ENCODE data around the gene BTBD8. TPM values are rescaled to one million over a fixed set of nuclear protein-coding genes. Genes with fewer than 3 reads are reported as not detected.

BTBD8 gene
- total RNA-seq, 2 experiments from 2014 or later: 0.28 to 3.3 TPM

GRCh38 chr1:92031281-92032110, 48.6 kb upstream of the BTBD8 start:
- no TSS peak for BruUV-seq (replicated peaks)
- H3K9me3 ChIP-seq (ENCODE audit: low read length): no peaks in the 10 kb centered on the region
- no peaks in the 10 kb centered on the region for H4K20me1 ChIP-seq (ENCODE audit: insufficient read depth, low read length)
- H2AFZ ChIP-seq (ENCODE audit: low read length): no peak overlapping the region
- H3K9me2 ChIP-seq (ENCODE audit: insufficient read depth, low read length): no peaks in the 10 kb centered on the region
- H3K27ac ChIP-seq (ENCODE audit: low read depth, low read length, poor library complexity, severe bottlenecking): no peak overlapping the region
- intact Hi-C loops (cut with micrococcal nuclease; ENCODE audit: unreplicated experiment): no loop called here
- ChIA-PET CTCF (ENCODE audit: unreplicated experiment) (no interaction called here), POLR2A (no interaction called here)
- H3K36me3 ChIP-seq (ENCODE audit: insufficient read depth, low read length): no peaks in the 10 kb centered on the region
- no peak for DNase-seq (ENCODE audit: low spot score)
- H3K4me1 ChIP-seq (ENCODE audit: insufficient read depth, low read length, poor library complexity, severe bottlenecking): no peaks in the 10 kb centered on the region
- H3K79me2 ChIP-seq (ENCODE audit: insufficient read depth, low read depth, low read length): no peaks in the 10 kb centered on the region
- H3K4me2 ChIP-seq (ENCODE audit: low read length): no peak overlapping the region
- TF ChIP-seq CTCF (conservative IDR thresholded peaks at IDR 0.05; ENCODE audit: low read length) (no peak), EZH2phosphoT487 (IDR thresholded peaks at IDR 0.05; ENCODE audit: borderline replicate concordance, low read depth, low read length) (no peak)
- no peak overlapping the region for H3K4me3 ChIP-seq (ENCODE audit: low read depth, low read length, poor library complexity, severe bottlenecking)

- Histone ChIP-seq H3K36me3 (ENCODE audit: insufficient read depth, low read length) (no peaks in the 10 kb centered on the region), H3K79me2 (ENCODE audit: insufficient read depth, low read depth, low read length) (no peaks in the 10 kb centered on the region), H3K4me2 (ENCODE audit: low read length) (no peak overlapping the region), H3K27ac (ENCODE audit: low read depth, low read length, poor library complexity, severe bottlenecking) (no peak overlapping the region), H3K9me3 (ENCODE audit: low read length) (no peaks in the 10 kb centered on the region), H3K4me3 (ENCODE audit: low read depth, low read length, poor library complexity, severe bottlenecking) (no peak overlapping the region), H3K4me1 (ENCODE audit: insufficient read depth, low read length, poor library complexity, severe bottlenecking) (no peaks in the 10 kb centered on the region), H3K9me2 (ENCODE audit: insufficient read depth, low read length) (no peaks in the 10 kb centered on the region), H4K20me1 (ENCODE audit: insufficient read depth, low read length) (no peaks in the 10 kb centered on the region), H2AFZ (ENCODE audit: low read length) (no peak overlapping the region)
- intact Hi-C loops (cut with micrococcal nuclease; ENCODE audit: unreplicated experiment): no loop called here
- no TSS peak for BruUV-seq (replicated peaks)
- ChIA-PET POLR2A (interaction anchor here (0.5 to 0.6 kb wide), 3 partner anchors 70 to 800 kb away, joined by 3 to 4 read pairs (median 3); no protein-coding TSS in a partner anchor), CTCF (ENCODE audit: unreplicated experiment) (no interaction called here)
- no peak for DNase-seq (ENCODE audit: low spot score)
- TF ChIP-seq CTCF (conservative IDR thresholded peaks at IDR 0.05; ENCODE audit: low read length) (no peak), EZH2phosphoT487 (IDR thresholded peaks at IDR 0.05; ENCODE audit: borderline replicate concordance, low read depth, low read length) (no peak)
Measured at GRCh38 chr1:92037400-92037799, 42.7 kb upstream of the BTBD8 start.

GRCh38 chr1:92038695-92039346, 41.3 kb upstream of the BTBD8 start:
- H3K4me2 ChIP-seq (ENCODE audit: low read length): no peak overlapping the region
- intact Hi-C loops (cut with micrococcal nuclease; ENCODE audit: unreplicated experiment): no loop called here

More at GRCh38 chr1:92038695-92039346, 41.3 kb upstream of the BTBD8 start:
- no peaks in the 10 kb centered on the region for H3K9me3 ChIP-seq (ENCODE audit: low read length)
- H3K36me3 ChIP-seq (ENCODE audit: insufficient read depth, low read length): no peaks in the 10 kb centered on the region
- DNase-seq (ENCODE audit: low spot score): no peak
- H3K4me3 ChIP-seq (ENCODE audit: low read depth, low read length, poor library complexity, severe bottlenecking): no peak overlapping the region
- POLR2A ChIA-PET: no interaction called here
- no peak for TF ChIP-seq CTCF (conservative IDR thresholded peaks at IDR 0.05; ENCODE audit: low read length)
- no peak for TF ChIP-seq EZH2phosphoT487 (IDR thresholded peaks at IDR 0.05; ENCODE audit: borderline replicate concordance, low read depth, low read length)
- H3K9me2 ChIP-seq (ENCODE audit: insufficient read depth, low read length): no peaks in the 10 kb centered on the region
- no peaks in the 10 kb centered on the region for H4K20me1 ChIP-seq (ENCODE audit: insufficient read depth, low read length)
- no peak overlapping the region for H3K27ac ChIP-seq (ENCODE audit: low read depth, low read length, poor library complexity, severe bottlenecking)
- CTCF ChIA-PET (ENCODE audit: unreplicated experiment): no interaction called here
- H2AFZ ChIP-seq (ENCODE audit: low read length): no peak overlapping the region
- no peaks in the 10 kb centered on the region for H3K79me2 ChIP-seq (ENCODE audit: insufficient read depth, low read depth, low read length)
- BruUV-seq (replicated peaks): no TSS peak
- H3K4me1 ChIP-seq (ENCODE audit: insufficient read depth, low read length, poor library complexity, severe bottlenecking): no peaks in the 10 kb centered on the region

Measured in OCI-LY7 (cell line).